GM18858 (cell line): ENCODE results near the gene KSR1.
A peak's percentile ranks its signal among the peaks of the same experiment; 100 is the strongest.

Experiments
- ATAC-seq: cut with Tn5 transposase; IDR thresholded peaks from one replicate; pipeline ENCODE4 v1.9.1; 2021; ENCODE audit not compliant: unreplicated experiment

Gene KSR1

GRCh38 chr17:27566671-27567562 is 110.7 kb downstream of the KSR1 start:
- no peak for ATAC-seq

- ATAC-seq, result no peak
These were observed 111.3 kb downstream of the KSR1 start for GRCh38 chr17:27567563-27567859.

- ATAC-seq, result no peak
These were observed 112.0 kb downstream of the KSR1 start for GRCh38 chr17:27568216-27568615.

GRCh38 chr17:27568811-27569210 is 112.6 kb downstream of the KSR1 start:
- ATAC-seq, result no peak

GRCh38 chr17:27569257-27569722 is 113.0 kb downstream of the KSR1 start:
- no peak for ATAC-seq

GRCh38 chr17:27569884-27570577 is 113.8 kb downstream of the KSR1 start:
- ATAC-seq, result no peak

GRCh38 chr17:27570578-27570914 is 114.3 kb downstream of the KSR1 start:
- ATAC-seq, result no peak

GRCh38 chr17:27571563-27572352 is 115.5 kb downstream of the KSR1 start:
- ATAC-seq, result no peak

- ATAC-seq, result no peak
These were observed 116.4 kb downstream of the KSR1 start for GRCh38 chr17:27572665-27573064.

- no peak for ATAC-seq
These were observed 117.3 kb downstream of the KSR1 start for GRCh38 chr17:27573548-27573947.

GRCh38 chr17:27573971-27574525 is 117.8 kb downstream of the KSR1 start:
- ATAC-seq, result no peak

GRCh38 chr17:27575096-27575911 is 119.1 kb downstream of the KSR1 start:
- no peak for ATAC-seq

GRCh38 chr17:27575912-27576252 is 119.6 kb downstream of the KSR1 start:
- no peak for ATAC-seq

- no peak for ATAC-seq
These were observed 120.3 kb downstream of the KSR1 start for GRCh38 chr17:27576477-27577083.

- ATAC-seq, result no peak
These were observed 121.0 kb downstream of the KSR1 start for GRCh38 chr17:27577121-27577761.

- ATAC-seq, result no peak
These were observed 121.9 kb downstream of the KSR1 start for GRCh38 chr17:27577884-27578717.

- peak; percentile 70 for ATAC-seq
These were observed 122.5 kb downstream of the KSR1 start for GRCh38 chr17:27578718-27579085.

GRCh38 chr17:27579304-27579703 is 123.1 kb downstream of the KSR1 start:
- ATAC-seq, result peak; percentile 26

GRCh38 chr17:27579897-27580321 is 123.7 kb downstream of the KSR1 start:
- ATAC-seq, result no peak
